Stomach (tissue), 9 donors: Measurements from ENCODE around the gene PALD1. TPM values are rescaled to one million over a fixed set of nuclear protein-coding genes. Genes with fewer than 3 reads are reported as not detected.

Source experiments
- DNase-seq, 2 donors: peaks; one replicate each; pipeline versions ENCODE4 v3.0.0 to v3.0.0-alpha.2; 2013 to 2019
- H3K27ac ChIP-seq, 5 donors: fragments of 200-600 bp in 4 of 5; sonication (generic) in 4 of 5; one replicate each; pipeline ENCODE4 v1.5.1; 2013 to 2019; ENCODE audit warnings: mild to moderate bottlenecking in 1 of 5, moderate library complexity in 1 of 5
- H3K27me3 ChIP-seq, 3 donors: fragments of 200-600 bp; sonication (generic); one replicate each; pipeline ENCODE4 v1.5.1; 2017 to 2019; ENCODE audit warnings: mixed run types in 1 of 3
- H3K36me3 ChIP-seq, 4 donors: fragments of 200-600 bp; sonication (generic); 1 replicate in 3 of 4; 2 replicates in 1 of 4; pipeline ENCODE4 v1.5.1; 2016 to 2019
- H3K4me1 ChIP-seq, 4 donors: fragments of 200-600 bp; sonication (generic); one replicate each; pipeline ENCODE4 v1.5.1; 2016 to 2019
- H3K4me3 ChIP-seq, 4 donors: fragments of 200-600 bp; sonication (generic) in 3 of 4; one replicate each; pipeline ENCODE4 v1.5.1; 2016 to 2019; ENCODE audit warnings: mild to moderate bottlenecking in 1 of 4
- H3K9me3 ChIP-seq, 4 donors: fragments of 200-600 bp; sonication (generic); one replicate each; pipeline ENCODE4 v1.5.1; 2016 to 2019
- CTCF ChIP-seq, 7 experiments: fragments of 450-650 bp in 4 of 7; fragments of 200-600 bp in 3 of 7; sonication (generic) in 3 of 7; IDR thresholded peaks; one replicate each; pipeline ENCODE4 v1.5.1; 2016 to 2019; ENCODE audit warnings: antibody characterized with exemption in 7 of 7, control low read depth in 2 of 7, mild to moderate bottlenecking in 1 of 7
- EP300 ChIP-seq: sonication (generic); formaldehyde crosslinking; IDR thresholded peaks from one replicate; pipeline ENCODE4 v1.6.1; 2017; ENCODE audit warnings: antibody characterized with exemption
- POLR2A ChIP-seq, 4 donors: fragments of 450-650 bp; IDR thresholded peaks; one replicate each; pipeline ENCODE4 v1.6.1; 2016; ENCODE audit warnings: antibody characterized with exemption in 4 of 4, control low read depth in 2 of 4, mild to moderate bottlenecking in 1 of 4, moderate library complexity in 1 of 4
- POLR2AphosphoS5 ChIP-seq, 3 donors: sonication (generic); formaldehyde crosslinking; IDR thresholded peaks; one replicate each; pipeline ENCODE4 v1.6.1; 2016; ENCODE audit warnings: antibody characterized with exemption in 3 of 3
- WGBS, 5 donors: extraction: QIAGEN DNeasy Blood & Tissue Kit in 3 of 5; methylation state at CpG; one replicate each; pipeline versions ENCODE4 v1.1.5 to v1.1.7; 2013 to 2018; 5-methylcytosine and 5-hydroxymethylcytosine counted together
- intact Hi-C: fragments of 100-400 bp; cut with DNase I; formaldehyde crosslinking; loops from one replicate; pipeline ENCODE4 v1.15.1; 2023; ENCODE audit warnings: low total_unique reads
- polyA plus RNA-seq, 3 donors: library from polyadenylated mRNA; stranded (reverse); fragments of 200-250 nt; gene quantifications; one replicate each; pipeline ENCODE4 v1.2.3, GENCODE V29; 2013
- total RNA-seq, 5 donors: library from RNA; depleted of rRNA; stranded (reverse); fragments of >200 nt; gene quantifications; one replicate each; pipeline versions ENCODE4 v1.1.0 to v1.2.3, GENCODE V29; 2014 to 2016
- donor health status: healthy with polysubstance abuse.
- donor health status: Bipolar disorder and iron deficiency.
- donor health status: healthy.

Gene PALD1
- total and polyA plus RNA-seq, 8 donors: 2.4 to 25.1 (median 4.0) TPM

- DNase-seq: peak in 1 of 2 donors; percentile 34
- Histone ChIP-seq H3K4me3 (no peak overlapping the region), H3K9me3 (no peaks in the 10 kb centered on the region), H3K4me1 (peaks cover 17 to 37% (median 28%) of the 10 kb centered on the region in 4 donors), H3K27me3 (no peaks in the 10 kb centered on the region), H3K36me3 (peaks cover 0 to 25% (median 19%) of the 10 kb centered on the region in 4 donors), H3K27ac (peak overlapping the region in 3 of 5 donors; percentile 11 to 90 (median 76))
- intact Hi-C loops: no loop called here
- no peak for TF ChIP-seq CTCF (IDR thresholded peaks at IDR 0.05)
- TF ChIP-seq EP300: no peak
- TF ChIP-seq POLR2A (IDR thresholded peaks at IDR 0.05): no peak
- TF ChIP-seq POLR2AphosphoS5 (IDR thresholded peaks at IDR 0.05): no peak
- 61 to 73% (median 68%) methylated on average over 6 of the region's 6 CpGs for WGBS, 5 donors
These were observed 45.9 kb upstream of the PALD1 start for GRCh38 chr10:70432561-70433263.

- no peak for TF ChIP-seq CTCF (IDR thresholded peaks at IDR 0.05)
- TF ChIP-seq EP300: no peak
- no peak for TF ChIP-seq POLR2AphosphoS5 (IDR thresholded peaks at IDR 0.05)
- TF ChIP-seq POLR2A (IDR thresholded peaks at IDR 0.05): no peak
- no peak for DNase-seq
- WGBS, 5 donors: 86 to 91% (median 90%) methylated on average over 9 of the region's 9 CpGs
- peaks cover 0 to 4% (median 0%) of the 10 kb centered on the region in 3 donors for H3K27me3 ChIP-seq
- peaks cover 17 to 37% (median 28%) of the 10 kb centered on the region in 4 donors for H3K4me1 ChIP-seq
- intact Hi-C loops: no loop called here
- H3K27ac ChIP-seq: peak overlapping the region in 2 of 5 donors; percentile 43 to 76
- no peak overlapping the region for H3K4me3 ChIP-seq
- no peaks in the 10 kb centered on the region for H3K9me3 ChIP-seq
- peaks cover 0 to 15% (median 10%) of the 10 kb centered on the region in 4 donors for H3K36me3 ChIP-seq
These were observed 44.8 kb upstream of the PALD1 start for GRCh38 chr10:70433581-70434280.

- 91 to 93% (median 93%) methylated on average over 16 to 19 of the region's 19 CpGs for WGBS, 5 donors
- Histone ChIP-seq H3K27me3 (peaks cover 0 to 22% (median 17%) of the 10 kb centered on the region in 3 donors), H3K27ac (no peak overlapping the region), H3K4me1 (peaks cover 13 to 31% (median 23%) of the 10 kb centered on the region in 4 donors), H3K36me3 (no peaks in the 10 kb centered on the region), H3K9me3 (no peaks in the 10 kb centered on the region), H3K4me3 (no peak overlapping the region)
- intact Hi-C loops: no loop called here
- TF ChIP-seq POLR2A (IDR thresholded peaks at IDR 0.05): no peak
- TF ChIP-seq CTCF (IDR thresholded peaks at IDR 0.05): no peak
- no peak for TF ChIP-seq POLR2AphosphoS5 (IDR thresholded peaks at IDR 0.05)
- no peak for TF ChIP-seq EP300
- no peak for DNase-seq
These were observed 43.1 kb upstream of the PALD1 start for GRCh38 chr10:70435241-70436085.

- H3K9me3 ChIP-seq: no peaks in the 10 kb centered on the region
- 32 to 54% (median 52%) methylated on average over 5 of the region's 5 CpGs for whole genome bisulfite sequencing, 5 donors
- H3K36me3 ChIP-seq: no peaks in the 10 kb centered on the region
- DNase-seq: no peak
- no peak overlapping the region for H3K27ac ChIP-seq
- no peak overlapping the region for H3K4me3 ChIP-seq
- H3K27me3 ChIP-seq: peaks cover 0 to 44% (median 37%) of the 10 kb centered on the region in 3 donors
- no peak for TF ChIP-seq POLR2AphosphoS5 (IDR thresholded peaks at IDR 0.05)
- no peak for TF ChIP-seq EP300
- intact Hi-C loops: no loop called here
- H3K4me1 ChIP-seq: peaks cover 14 to 20% (median 19%) of the 10 kb centered on the region in 4 donors
These were observed 40.8 kb upstream of the PALD1 start for GRCh38 chr10:70437721-70438120.
